Neural progenitor cell (in vitro differentiated cells): ENCODE results near the gene NMUR1.

Source experiments
- CTCF ChIP-seq: fragments of 200-600 bp; sonication (generic); IDR thresholded peaks from 2 replicates; pipeline ENCODE4 v1.5.1; 2017; ENCODE audit warnings: antibody characterized with exemption, mild to moderate bottlenecking
- EZH2 ChIP-seq: fragments of 200-600 bp; sonication (generic); IDR thresholded peaks from 2 replicates; pipeline ENCODE4 v1.6.1; 2017; ENCODE audit warnings: antibody characterized with exemption, mild to moderate bottlenecking, moderate library complexity
- EZH2phosphoT487 ChIP-seq: fragments of 200-600 bp; sonication (generic); IDR thresholded peaks from 2 replicates; pipeline ENCODE4 v1.6.1; 2017; ENCODE audit warnings: antibody characterized with exemption

- TF ChIP-seq CTCF (peak; percentile 78), EZH2phosphoT487 (no peak), EZH2 (no peak)
Observed at GRCh38 chr2:231482806-231483391, 47.3 kb downstream of the NMUR1 start.
